DND-41 (cell line): ENCODE results near the gene PRR29.

Source experiments
- ATAC-seq: fragments of 200-7000 bp; cut with Tn5 transposase; 3 replicates; pipeline ENCODE4 v1.9.1; 2021; ENCODE audit warnings: low read depth; ENCODE audit not compliant: insufficient read depth
- DNase-seq: peaks from one replicate; pipeline ENCODE4 v3.0.0-alpha.2; 2020
- H2AFZ ChIP-seq: 2 replicates; pipeline ENCODE4 v1.6.0; 2012; ENCODE audit warnings: low read depth, low read length
- H3K27ac ChIP-seq: 2 replicates; pipeline ENCODE4 v1.5.1; 2012; ENCODE audit warnings: low read length, inconsistent platforms
- H3K27me3 ChIP-seq: fragments of 200-600 bp; sonication (generic); 2 replicates; pipeline ENCODE4 v1.6.0; 2012; ENCODE audit warnings: low read length, mild to moderate bottlenecking, inconsistent platforms; ENCODE audit not compliant: insufficient read depth, poor library complexity
- H3K36me3 ChIP-seq: 2 replicates; pipeline ENCODE4 v1.5.1; 2012; ENCODE audit warnings: low read length, inconsistent platforms; ENCODE audit not compliant: insufficient read depth
- H3K4me1 ChIP-seq: 2 replicates; pipeline ENCODE4 v1.5.1; 2012; ENCODE audit warnings: mild to moderate bottlenecking, low read length; ENCODE audit not compliant: insufficient read depth
- H3K4me2 ChIP-seq: 2 replicates; pipeline ENCODE4 v1.6.0; 2012; ENCODE audit warnings: mild to moderate bottlenecking, moderate library complexity, low read length, inconsistent platforms; ENCODE audit not compliant: insufficient read depth
- H3K4me3 ChIP-seq, 2 experiments: fragments of 200-600 bp in 1 of 2; shearing (Covaris generic) in 1 of 2; 2 replicates each; pipeline ENCODE4 v1.5.1; 2012 to 2016; ENCODE audit warnings: inconsistent platforms in 2 of 2, low read length in 2 of 2, mild to moderate bottlenecking in 2 of 2, low read depth in 1 of 2, moderate library complexity in 1 of 2
- H3K79me2 ChIP-seq: 2 replicates; pipeline ENCODE4 v1.6.0; 2012; ENCODE audit warnings: low read length, inconsistent platforms; ENCODE audit not compliant: insufficient read depth
- H3K9ac ChIP-seq: 2 replicates; pipeline ENCODE4 v1.6.0; 2012; ENCODE audit warnings: low read depth, mild to moderate bottlenecking, inconsistent platforms, low read length, moderate library complexity
- H3K9me3 ChIP-seq: 2 replicates; pipeline ENCODE4 v1.5.1; 2012; ENCODE audit warnings: low read length, moderate library complexity, mild to moderate bottlenecking, inconsistent platforms; ENCODE audit not compliant: insufficient read depth, severe bottlenecking
- H4K20me1 ChIP-seq: 2 replicates; pipeline ENCODE4 v1.6.0; 2012; ENCODE audit warnings: low read length; ENCODE audit not compliant: insufficient read depth
- EZH2 ChIP-seq: IDR thresholded peaks from 3 replicates; pipeline ENCODE4 v1.6.1; 2012; ENCODE audit warnings: borderline replicate concordance, low read depth, mild to moderate bottlenecking, moderate library complexity, low read length, inconsistent platforms; ENCODE audit not compliant: severe bottlenecking
- TF ChIP-seq, protein P1 (sequence below): IDR thresholded peaks from 2 replicates; pipeline ENCODE4 v1.5.1; 2012; ENCODE audit warnings: borderline replicate concordance, low read length, moderate library complexity, mild to moderate bottlenecking; ENCODE audit not compliant: poor library complexity, severe bottlenecking; ENCODE audit errors: extremely low read depth

Gene PRR29

DNA sequence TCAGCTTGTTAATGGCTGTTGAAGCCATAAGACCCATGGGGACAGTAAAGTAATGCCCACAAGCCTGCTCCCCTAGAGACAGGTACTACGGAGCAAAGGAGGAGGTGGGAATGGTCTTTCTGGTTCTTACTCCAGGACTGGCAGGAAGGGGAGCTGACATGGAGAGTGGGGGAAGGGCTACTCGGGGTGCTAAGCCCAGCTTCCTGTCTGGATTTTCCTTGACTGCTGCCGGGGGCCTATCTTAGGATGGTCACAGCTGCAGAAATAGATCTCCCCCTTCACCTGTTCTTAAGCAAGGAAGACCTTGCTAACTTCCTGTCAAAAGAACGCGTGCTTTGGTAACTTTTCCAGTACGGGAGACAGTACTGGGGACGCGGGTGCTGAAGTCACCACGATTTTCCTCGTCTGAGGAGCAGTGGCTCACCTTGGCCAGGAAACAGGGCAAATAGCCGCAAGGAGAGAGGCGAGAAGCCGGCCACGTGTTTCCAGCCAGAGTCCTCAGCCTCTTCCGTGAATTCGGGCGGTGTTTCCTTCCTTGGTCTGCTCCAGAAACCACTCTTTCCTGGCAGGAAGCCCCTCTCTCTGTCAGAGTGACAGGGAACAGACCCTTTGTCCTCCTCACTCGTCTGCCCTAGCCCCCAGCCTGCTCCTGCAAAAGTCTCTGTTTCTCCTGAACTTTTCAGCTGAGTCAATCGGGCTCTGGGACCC lies 656 bp upstream of the PRR29 start:
- no peaks in the 10 kb centered on the region for H3K9me3 ChIP-seq
- no peak for DNase-seq
- no peak overlapping the region for H2AFZ ChIP-seq
- no peak overlapping the region for H3K27ac ChIP-seq
- ATAC-seq, result no peak
- H3K4me3 ChIP-seq, result peak overlapping the region in 1 of 2 experiments; percentile 64; a peak in 2 of 4 replicates
- no peaks in the 10 kb centered on the region for H3K79me2 ChIP-seq
- H4K20me1 ChIP-seq, result no peaks in the 10 kb centered on the region
- H3K27me3 ChIP-seq, result peaks cover 1% of the 10 kb centered on the region
- H3K9ac ChIP-seq, result no peak overlapping the region; the same call in 1 of the 2 replicates
- TF ChIP-seq, protein P1, sequence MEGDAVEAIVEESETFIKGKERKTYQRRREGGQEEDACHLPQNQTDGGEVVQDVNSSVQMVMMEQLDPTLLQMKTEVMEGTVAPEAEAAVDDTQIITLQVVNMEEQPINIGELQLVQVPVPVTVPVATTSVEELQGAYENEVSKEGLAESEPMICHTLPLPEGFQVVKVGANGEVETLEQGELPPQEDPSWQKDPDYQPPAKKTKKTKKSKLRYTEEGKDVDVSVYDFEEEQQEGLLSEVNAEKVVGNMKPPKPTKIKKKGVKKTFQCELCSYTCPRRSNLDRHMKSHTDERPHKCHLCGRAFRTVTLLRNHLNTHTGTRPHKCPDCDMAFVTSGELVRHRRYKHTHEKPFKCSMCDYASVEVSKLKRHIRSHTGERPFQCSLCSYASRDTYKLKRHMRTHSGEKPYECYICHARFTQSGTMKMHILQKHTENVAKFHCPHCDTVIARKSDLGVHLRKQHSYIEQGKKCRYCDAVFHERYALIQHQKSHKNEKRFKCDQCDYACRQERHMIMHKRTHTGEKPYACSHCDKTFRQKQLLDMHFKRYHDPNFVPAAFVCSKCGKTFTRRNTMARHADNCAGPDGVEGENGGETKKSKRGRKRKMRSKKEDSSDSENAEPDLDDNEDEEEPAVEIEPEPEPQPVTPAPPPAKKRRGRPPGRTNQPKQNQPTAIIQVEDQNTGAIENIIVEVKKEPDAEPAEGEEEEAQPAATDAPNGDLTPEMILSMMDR, result no peak
- no peak for TF ChIP-seq EZH2
- peaks cover 22% of the 10 kb centered on the region for H3K4me1 ChIP-seq
- peaks cover 4% of the 10 kb centered on the region for H3K36me3 ChIP-seq
- H3K4me2 ChIP-seq, result peak overlapping the region; percentile 92

DNA sequence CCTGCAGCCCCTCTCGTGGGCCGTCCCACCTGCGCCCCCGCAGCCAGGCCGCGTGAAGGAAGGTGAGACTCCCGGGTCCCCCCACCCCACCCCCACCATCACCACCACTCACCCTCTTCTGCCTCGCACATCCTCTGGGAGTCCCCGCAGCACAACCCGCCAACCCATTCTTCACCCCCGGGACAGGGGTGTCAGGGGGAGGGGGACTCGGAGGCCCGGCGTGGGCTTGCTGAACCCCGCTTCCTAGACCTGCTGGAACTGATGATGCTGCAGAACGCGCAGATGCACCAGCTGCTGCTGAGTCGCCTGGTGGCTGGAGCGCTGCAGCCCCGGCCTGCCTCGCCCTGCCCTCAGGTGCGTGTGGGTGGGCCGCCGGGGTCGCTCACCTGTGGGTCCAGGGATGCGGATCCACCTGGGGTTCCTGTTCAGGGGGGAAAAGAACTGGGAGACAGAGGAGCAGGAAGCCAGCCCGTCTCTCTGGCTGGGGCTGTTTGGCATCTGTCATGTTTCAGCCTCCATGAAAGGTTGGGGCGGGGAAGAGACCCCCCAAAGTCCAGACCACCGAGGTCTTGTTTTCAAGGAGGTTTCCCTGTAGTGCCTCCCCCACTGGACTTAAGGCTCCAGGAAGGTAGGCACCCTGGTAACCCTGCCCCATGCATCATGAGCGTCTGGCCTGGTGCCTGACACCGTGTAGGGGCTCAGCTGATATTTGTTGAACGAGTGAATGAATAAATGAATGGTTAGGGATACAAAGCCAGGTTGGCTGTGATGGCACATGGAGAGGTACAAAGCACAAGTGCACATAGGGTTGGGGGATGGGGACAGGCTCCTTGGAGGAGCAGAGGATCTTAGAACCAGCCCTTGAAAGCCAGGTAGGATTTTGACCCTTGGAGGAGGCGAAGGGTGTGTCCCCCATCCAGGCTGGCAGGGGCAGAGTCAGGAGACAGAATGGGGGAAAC lies 849 bp downstream of the PRR29 start:
- Histone ChIP-seq H3K27ac (no peak overlapping the region), H3K79me2 (no peaks in the 10 kb centered on the region), H3K27me3 (no peaks in the 10 kb centered on the region), H3K4me1 (peaks cover 22% of the 10 kb centered on the region), H3K4me2 (peak overlapping the region; percentile 92), H4K20me1 (peaks cover 4% of the 10 kb centered on the region; the same call in 1 of the 2 replicates), H2AFZ (peak overlapping the region; percentile 85; the same call in 1 of the 2 replicates), H3K9me3 (no peaks in the 10 kb centered on the region), H3K9ac (peak overlapping the region; percentile 55), H3K4me3 (peak overlapping the region; percentile 10 to 64; a peak in 3 of 4 replicates), H3K36me3 (peaks cover 18% of the 10 kb centered on the region)
- no peak for DNase-seq
- no peak; the same call in 1 of the 3 replicates for ATAC-seq
- TF ChIP-seq, protein P1, result no peak
- TF ChIP-seq EZH2, result no peak

DNA sequence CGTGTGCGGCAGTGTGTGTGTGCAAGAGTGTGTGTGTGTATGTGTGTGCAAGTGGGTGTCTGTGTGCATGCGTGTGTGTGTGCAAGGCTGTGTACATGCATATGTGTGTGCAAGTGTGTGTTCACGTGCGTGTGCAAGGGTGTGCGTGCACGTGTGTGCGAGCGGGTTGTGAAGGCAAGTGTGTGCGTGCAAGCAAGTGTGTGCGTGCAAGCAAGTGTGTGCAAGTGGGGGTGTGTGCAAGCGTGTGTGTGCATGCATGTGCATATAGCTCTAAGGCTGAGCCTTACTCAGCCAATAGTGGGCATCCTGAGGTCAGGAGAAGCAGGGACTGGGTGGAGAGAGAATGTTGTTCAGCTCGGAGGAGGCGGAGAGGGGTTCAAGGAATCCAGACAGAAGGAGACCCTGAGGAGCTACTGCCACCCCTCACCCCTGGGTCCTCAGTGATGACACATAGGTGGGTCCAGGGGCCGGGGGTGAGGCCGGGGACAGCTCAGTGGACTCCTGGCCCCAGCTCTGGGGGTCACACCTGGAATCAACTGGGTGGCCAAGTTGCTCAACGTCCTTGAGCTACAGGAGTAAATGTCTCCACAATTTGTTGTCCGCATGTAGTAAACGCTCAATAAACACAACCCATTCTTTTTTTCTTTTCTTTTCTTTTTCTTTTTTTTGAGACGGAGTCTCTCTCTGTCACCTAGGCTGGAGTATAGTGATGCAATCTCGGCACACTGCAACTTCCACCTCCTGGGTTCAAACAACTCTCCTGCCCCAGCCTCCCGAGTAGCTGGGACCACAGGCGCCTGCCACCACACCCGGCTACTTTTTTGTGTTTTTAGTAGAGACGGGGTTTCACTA lies 1.8 kb downstream of the PRR29 start:
- ATAC-seq (no peak), DNase-seq (no peak)
- Histone ChIP-seq H3K27ac (no peak overlapping the region), H3K79me2 (no peaks in the 10 kb centered on the region), H3K4me1 (peaks cover 22% of the 10 kb centered on the region), H3K4me2 (peak overlapping the region; percentile 24), H3K36me3 (peaks cover 27% of the 10 kb centered on the region), H3K4me3 (no peak overlapping the region), H2AFZ (no peak overlapping the region), H3K27me3 (no peaks in the 10 kb centered on the region), H3K9ac (no peak overlapping the region), H4K20me1 (peaks cover 4% of the 10 kb centered on the region; the same call in 1 of the 2 replicates), H3K9me3 (no peaks in the 10 kb centered on the region)
- TF ChIP-seq, protein P1, result no peak
- TF ChIP-seq EZH2, result no peak
